Cardiac fibroblast (primary cell): ENCODE measurements around the gene SERPINC1.
"Not testable (repeated sequence)": the region's sequence is repeated elsewhere in the genome, so short reads cannot be mapped to it uniquely, and the experiment has no call there.

Experiments
- DNase-seq, 2 donors: peaks; one replicate each; pipeline versions ENCODE4 v3.0.0 to v3.0.0-alpha.2; 2010; ENCODE audit warnings: low read depth in 2 of 2
- H3K4me3 ChIP-seq, 2 donors: replicated peaks in 1 of 2; 1 replicate in 1 of 2; 2 replicates in 1 of 2; pipeline ENCODE4 v1.5.1; 2011; ENCODE audit warnings: low read depth in 2 of 2, low read length in 2 of 2, mild to moderate bottlenecking in 2 of 2, moderate library complexity in 1 of 2
- TF ChIP-seq, protein P1 (sequence below): IDR thresholded peaks from one replicate; pipeline ENCODE4 v1.5.1; 2011; ENCODE audit warnings: low read depth, mild to moderate bottlenecking, low read length, inconsistent platforms

SERPINC1 gene

DNA sequence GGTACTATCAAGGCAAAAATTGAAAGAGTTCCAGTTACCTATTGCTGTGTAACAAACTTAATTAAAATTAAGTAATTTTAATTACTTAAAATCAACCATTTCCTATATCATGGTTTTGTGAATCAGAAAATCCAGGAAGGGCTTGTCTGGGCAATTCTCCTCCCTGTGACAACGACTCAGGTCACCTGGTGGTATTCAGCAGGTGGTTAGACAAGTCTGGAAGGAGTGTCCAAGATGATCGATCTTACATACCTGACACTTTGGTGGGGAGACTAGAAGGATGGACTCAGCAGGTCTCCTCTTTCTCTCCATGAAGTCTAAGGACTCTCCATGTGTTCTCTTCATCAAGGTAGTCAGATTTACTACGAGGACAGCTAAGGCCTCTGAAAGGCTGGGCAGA, 22.9 kb downstream of the SERPINC1 start:
- no peak for DNase-seq
- TF ChIP-seq, protein P1, sequence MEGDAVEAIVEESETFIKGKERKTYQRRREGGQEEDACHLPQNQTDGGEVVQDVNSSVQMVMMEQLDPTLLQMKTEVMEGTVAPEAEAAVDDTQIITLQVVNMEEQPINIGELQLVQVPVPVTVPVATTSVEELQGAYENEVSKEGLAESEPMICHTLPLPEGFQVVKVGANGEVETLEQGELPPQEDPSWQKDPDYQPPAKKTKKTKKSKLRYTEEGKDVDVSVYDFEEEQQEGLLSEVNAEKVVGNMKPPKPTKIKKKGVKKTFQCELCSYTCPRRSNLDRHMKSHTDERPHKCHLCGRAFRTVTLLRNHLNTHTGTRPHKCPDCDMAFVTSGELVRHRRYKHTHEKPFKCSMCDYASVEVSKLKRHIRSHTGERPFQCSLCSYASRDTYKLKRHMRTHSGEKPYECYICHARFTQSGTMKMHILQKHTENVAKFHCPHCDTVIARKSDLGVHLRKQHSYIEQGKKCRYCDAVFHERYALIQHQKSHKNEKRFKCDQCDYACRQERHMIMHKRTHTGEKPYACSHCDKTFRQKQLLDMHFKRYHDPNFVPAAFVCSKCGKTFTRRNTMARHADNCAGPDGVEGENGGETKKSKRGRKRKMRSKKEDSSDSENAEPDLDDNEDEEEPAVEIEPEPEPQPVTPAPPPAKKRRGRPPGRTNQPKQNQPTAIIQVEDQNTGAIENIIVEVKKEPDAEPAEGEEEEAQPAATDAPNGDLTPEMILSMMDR = no peak
- no peak overlapping the region for H3K4me3 ChIP-seq

DNA sequence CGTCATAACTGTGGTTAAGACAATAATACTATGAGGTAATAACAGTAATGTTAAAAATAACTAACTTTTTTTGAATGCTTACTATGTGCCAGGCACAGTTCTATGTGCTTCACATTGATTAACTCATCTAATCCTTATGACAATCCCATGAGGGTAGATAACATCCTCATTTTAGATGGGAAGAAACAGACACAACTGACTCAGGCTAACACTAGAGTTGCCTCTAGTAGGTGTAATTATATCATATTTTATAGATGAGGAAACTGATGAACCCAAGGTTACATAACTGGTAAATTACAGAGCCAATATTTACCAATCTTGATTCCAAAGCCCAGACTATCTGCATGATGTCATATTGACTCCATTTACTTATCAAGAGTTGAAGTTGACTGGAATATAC, 23.5 kb downstream of the SERPINC1 start:
- no peak for DNase-seq
- TF ChIP-seq, protein P1 = no peak
- H3K4me3 ChIP-seq = no peak overlapping the region

DNA sequence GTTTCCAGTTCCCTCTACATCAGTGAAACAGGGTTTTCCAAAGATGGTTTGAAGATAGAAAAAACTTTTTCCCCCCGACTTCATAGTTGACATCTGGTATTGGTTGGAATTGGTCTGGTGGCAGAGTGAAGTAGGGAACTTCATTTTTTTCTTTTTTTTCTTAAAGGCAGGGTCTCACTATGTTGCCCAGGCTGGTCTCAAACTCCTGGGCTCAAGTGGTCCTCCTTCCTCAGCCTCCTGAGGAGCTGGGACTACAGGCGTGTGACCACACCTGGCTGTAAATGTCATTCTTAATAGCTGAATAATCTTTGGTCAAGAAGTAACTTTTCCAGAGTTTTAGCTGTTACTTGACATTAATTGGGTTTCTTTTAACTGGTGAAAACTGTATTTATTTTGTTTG, 27.2 kb downstream of the SERPINC1 start:
- TF ChIP-seq, protein P1 = no peak
- H3K4me3 ChIP-seq = no peak overlapping the region
- no peak for DNase-seq

DNA sequence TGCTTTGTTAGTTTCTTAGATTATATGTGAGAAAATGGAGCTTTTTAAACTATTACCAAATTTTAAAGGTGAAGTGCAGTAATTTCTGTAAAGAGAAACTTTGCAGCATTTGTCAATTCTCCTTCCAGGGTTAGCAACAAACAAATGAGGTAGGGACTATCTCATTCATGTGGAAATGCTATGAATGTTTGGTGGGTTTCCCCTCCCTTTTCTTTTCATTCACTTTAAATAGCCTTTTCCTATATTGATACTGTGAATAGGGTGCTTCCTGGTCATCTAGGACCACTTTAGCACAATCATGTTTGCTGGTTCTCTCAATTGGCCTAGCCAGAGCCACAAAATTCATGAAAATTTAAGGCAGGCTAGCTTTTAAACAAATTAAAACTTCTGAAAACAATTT, 28.4 kb downstream of the SERPINC1 start:
- TF ChIP-seq, protein P1 = no peak
- no peak overlapping the region for H3K4me3 ChIP-seq
- no peak for DNase-seq

DNA sequence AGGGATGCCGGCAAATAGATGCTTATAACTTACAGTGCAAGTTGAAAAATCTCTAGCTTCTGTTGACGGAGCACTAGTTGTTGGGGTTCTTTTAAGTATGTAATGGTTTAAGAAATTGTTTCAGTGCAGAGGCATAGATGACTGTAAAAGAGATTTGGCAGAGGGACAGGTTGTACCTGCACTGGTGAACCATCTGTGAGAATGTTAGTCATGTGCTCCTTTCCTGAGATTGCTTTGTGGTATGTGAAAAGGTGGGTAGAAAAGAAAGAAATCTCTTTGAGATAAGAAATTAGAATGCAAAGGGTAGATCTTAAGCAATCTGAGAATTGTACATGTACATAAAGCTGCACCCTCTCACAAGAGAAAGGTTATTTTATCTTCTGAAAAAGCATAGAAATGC, 29.5 kb downstream of the SERPINC1 start:
- no peak overlapping the region for H3K4me3 ChIP-seq
- DNase-seq = no peak
- TF ChIP-seq, protein P1 = no peak

DNA sequence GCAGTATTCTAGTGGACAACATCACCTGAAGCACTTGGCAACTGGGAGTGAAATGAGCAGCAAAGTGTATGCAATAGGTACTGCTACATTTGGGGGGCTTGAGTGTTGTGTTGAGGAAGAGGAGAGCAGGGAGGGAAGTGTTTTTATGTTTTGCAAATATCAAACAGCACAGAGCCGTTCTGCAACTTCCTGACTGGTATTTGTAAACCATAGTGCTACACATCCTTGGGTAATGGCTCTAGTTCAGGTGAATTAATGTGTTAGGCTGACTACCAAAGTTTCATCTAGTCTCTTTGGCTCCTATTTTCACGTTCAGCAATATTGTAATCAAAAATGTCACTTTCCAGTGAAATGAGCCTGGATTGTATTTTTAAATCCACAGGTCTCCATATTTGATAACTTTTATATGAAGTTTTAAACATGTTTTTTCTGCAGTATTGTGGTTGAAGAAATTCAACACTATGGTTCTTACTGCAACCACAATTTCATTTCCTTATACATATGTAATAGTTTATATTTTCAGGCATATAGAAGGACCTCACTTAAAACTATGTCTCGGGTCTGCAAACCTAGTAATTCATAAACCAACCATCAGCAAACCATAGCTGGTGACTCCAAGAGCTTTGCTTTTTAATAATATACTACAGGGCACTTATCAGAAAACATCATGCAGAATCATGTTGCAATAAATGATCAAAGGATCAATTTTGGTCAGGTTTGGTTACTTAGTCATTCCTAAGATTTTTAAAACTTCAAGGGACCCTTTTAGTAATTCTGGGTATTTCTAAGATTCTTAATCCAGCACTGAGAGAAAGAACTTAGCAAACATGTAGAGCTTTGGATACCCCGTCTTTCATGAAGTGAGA, 30.1 kb downstream of the SERPINC1 start:
- H3K4me3 ChIP-seq = no peak overlapping the region
- DNase-seq = no peak
- TF ChIP-seq, protein P1 = no peak

DNA sequence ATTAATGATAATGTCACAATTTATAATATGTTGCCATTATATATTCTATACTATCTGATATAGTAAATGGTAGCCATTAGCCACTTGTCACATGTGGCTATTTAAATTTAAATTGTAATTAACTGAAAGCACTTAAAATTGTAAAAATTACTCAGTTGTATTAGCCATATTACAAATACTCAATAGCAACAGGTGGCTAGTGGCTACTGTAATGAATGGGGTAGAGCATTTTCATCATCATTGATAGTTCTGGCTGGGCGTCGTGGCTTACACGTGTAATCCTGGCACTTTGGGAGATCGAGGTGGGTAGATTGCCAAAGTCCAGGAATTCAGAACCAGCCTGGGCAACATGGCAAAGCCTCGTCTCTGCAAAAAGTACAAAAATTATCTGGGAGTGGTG, 32.4 kb downstream of the SERPINC1 start:
- DNase-seq = no peak
- TF ChIP-seq, protein P1 = no peak
- no peak overlapping the region for H3K4me3 ChIP-seq

DNA sequence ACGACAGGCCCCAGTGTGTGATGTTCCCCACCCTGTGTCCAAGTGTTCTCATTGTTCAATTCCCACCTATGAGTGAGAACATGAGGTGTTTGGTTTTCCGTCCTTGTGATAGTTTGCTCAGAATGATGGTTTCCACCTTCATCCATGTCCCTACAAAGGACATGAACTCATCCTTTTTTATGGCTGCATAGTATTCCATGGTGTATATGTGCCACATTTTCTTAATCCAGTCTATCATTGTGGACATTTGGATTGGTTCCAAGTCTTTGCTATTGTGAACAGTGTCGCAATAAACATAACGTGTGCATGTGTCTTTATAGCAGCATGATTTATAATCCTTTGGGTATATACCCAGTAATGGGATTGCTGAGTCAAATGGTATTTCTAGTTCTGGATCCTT, 36.0 kb downstream of the SERPINC1 start:
- not testable (repeated sequence) for H3K4me3 ChIP-seq, DNase-seq
